ENCODE results near the gene CCDC88C.
"Not testable (repeated sequence)": the region's sequence is repeated elsewhere in the genome, so short reads cannot be mapped to it uniquely, and the experiment has no call there.

The CCDC88C gene

GRCh38 chr14:91274796-91275195, 142.8 kb downstream of the CCDC88C start:
- no peak for DNase-seq (ENCODE audit: extremely low read depth in 1 of 2, low read depth in 1 of 2)

GRCh38 chr14:91273885-91274273, 143.7 kb downstream of the CCDC88C start:
- DNase-seq (ENCODE audit: extremely low read depth in 1 of 2, low read depth in 1 of 2) = no peak

GRCh38 chr14:91273273-91273884, 144.2 kb downstream of the CCDC88C start:
- DNase-seq (ENCODE audit: extremely low read depth in 1 of 2, low read depth in 1 of 2) = no peak

- DNase-seq (ENCODE audit: extremely low read depth in 1 of 2, low read depth in 1 of 2) = no peak
Observed at GRCh38 chr14:91272341-91273272, 145.0 kb downstream of the CCDC88C start.

- DNase-seq (ENCODE audit: extremely low read depth in 1 of 2, low read depth in 1 of 2) = no peak
Observed at GRCh38 chr14:91271639-91272038, 146.0 kb downstream of the CCDC88C start.

GRCh38 chr14:91270619-91271018, 147.0 kb downstream of the CCDC88C start:
- DNase-seq (ENCODE audit: extremely low read depth in 1 of 2, low read depth in 1 of 2) = no peak

- DNase-seq (ENCODE audit: extremely low read depth in 1 of 2, low read depth in 1 of 2) = no peak
Observed at GRCh38 chr14:91270188-91270587, 147.4 kb downstream of the CCDC88C start.

GRCh38 chr14:91269076-91269991, 148.3 kb downstream of the CCDC88C start:
- no peak for DNase-seq (ENCODE audit: extremely low read depth in 1 of 2, low read depth in 1 of 2)

- DNase-seq (ENCODE audit: extremely low read depth in 1 of 2, low read depth in 1 of 2) = no peak
Observed at GRCh38 chr14:91267965-91268437, 149.6 kb downstream of the CCDC88C start.

- not testable (repeated sequence) for DNase-seq (ENCODE audit: extremely low read depth in 1 of 2, low read depth in 1 of 2)
Observed at GRCh38 chr14:91266276-91266675, 151.3 kb downstream of the CCDC88C start.

GRCh38 chr14:91265404-91265803, 152.2 kb downstream of the CCDC88C start:
- DNase-seq (ENCODE audit: extremely low read depth in 1 of 2, low read depth in 1 of 2) = no peak

- DNase-seq (ENCODE audit: extremely low read depth in 1 of 2, low read depth in 1 of 2) = no peak
Observed at GRCh38 chr14:91264151-91265150, 153.2 kb downstream of the CCDC88C start.

- DNase-seq (ENCODE audit: extremely low read depth in 1 of 2, low read depth in 1 of 2) = no peak
Observed at GRCh38 chr14:91263329-91263728, 154.3 kb downstream of the CCDC88C start.

GRCh38 chr14:91261986-91262549, 155.6 kb downstream of the CCDC88C start:
- DNase-seq (ENCODE audit: extremely low read depth in 1 of 2, low read depth in 1 of 2) = no peak

- peak in 1 of 2 donors; percentile 54 for DNase-seq (ENCODE audit: extremely low read depth in 1 of 2, low read depth in 1 of 2)
Observed at GRCh38 chr14:91261115-91261514, 156.5 kb downstream of the CCDC88C start.

GRCh38 chr14:91258876-91259275, 158.7 kb downstream of the CCDC88C start:
- no peak for DNase-seq (ENCODE audit: extremely low read depth in 1 of 2, low read depth in 1 of 2)

GRCh38 chr14:91258011-91258618, 159.5 kb downstream of the CCDC88C start:
- no peak for DNase-seq (ENCODE audit: extremely low read depth in 1 of 2, low read depth in 1 of 2)

GRCh38 chr14:91257328-91258010, 160.2 kb downstream of the CCDC88C start:
- DNase-seq (ENCODE audit: extremely low read depth in 1 of 2, low read depth in 1 of 2) = no peak

Data from stimulated activated CD8-positive, alpha-beta memory T cell treated with anti-CD3 and anti-CD28 coated beads, Interleukin-7, amount 100 ng/mL, for 48 hours (primary cell).